Stimulated activated CD8-positive, alpha-beta memory T cell treated with anti-CD3 and anti-CD28 coated beads, Interleukin-7, amount 100 ng/mL, for 4 hours (primary cell): Measurements from ENCODE around the gene FOXB1.

ENCODE experiments used
- DNase-seq, 2 donors: peaks; one replicate each; pipeline ENCODE4 v3.0.0-alpha.2; 2020; ENCODE audit warnings: low read depth in 2 of 2

The FOXB1 gene

DNA sequence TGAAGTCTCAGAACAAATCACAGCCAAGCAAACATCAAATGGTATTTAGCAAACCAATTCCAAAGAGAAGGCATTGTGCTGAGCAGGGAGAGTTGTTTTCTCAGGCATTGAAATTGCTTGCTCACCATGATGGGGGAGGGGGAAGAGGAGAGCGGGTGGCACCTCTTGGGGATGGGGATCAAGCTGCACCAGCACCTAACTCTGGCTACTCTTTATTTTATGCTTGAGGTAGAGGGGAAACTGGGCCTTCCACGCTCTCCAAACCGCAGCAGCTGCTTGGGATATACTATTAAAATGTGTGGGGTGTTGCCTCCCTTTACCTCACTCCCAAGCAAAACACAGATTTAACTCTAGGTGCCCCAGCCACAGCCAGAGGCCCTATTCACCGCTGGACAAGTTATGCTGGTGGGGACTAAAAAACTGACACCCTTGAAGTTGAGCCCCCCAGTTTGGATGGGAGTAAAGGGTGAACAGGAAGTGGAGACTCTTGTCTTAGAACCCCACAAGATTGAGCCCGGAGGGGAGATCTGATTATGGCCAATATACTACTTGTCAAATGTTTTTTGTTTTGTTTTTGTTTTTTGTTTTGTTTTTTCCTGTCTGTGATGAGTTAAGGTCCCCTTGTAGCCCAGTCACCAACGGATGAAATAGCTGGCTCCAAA is 5.0 kb upstream of the FOXB1 start:
- no peak for DNase-seq

DNA sequence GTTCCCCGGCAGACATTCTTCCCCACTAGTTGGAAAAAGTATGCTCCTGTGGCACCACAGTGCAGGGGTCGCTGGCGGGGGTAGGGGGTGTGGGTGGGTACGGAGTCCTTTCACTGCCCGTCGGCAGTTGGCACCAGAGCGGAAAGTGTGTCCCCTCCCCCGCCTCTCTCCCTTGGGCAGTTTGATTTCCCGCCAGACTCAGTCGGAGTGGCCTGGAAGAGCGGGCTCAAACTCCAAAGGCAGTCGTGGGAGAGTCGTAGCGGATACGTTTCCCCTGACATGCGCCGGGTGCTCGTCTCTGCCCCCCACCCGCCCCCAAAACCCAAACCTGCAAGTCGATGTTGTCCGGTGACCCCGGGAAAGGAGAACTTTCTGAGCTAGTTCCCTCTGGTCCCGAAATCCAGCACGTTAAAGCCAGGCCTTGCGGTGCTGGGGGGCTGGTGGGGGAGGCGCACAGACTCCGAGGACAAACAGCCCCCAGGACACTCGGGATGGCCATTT is 4.4 kb upstream of the FOXB1 start:
- DNase-seq, result no peak

DNA sequence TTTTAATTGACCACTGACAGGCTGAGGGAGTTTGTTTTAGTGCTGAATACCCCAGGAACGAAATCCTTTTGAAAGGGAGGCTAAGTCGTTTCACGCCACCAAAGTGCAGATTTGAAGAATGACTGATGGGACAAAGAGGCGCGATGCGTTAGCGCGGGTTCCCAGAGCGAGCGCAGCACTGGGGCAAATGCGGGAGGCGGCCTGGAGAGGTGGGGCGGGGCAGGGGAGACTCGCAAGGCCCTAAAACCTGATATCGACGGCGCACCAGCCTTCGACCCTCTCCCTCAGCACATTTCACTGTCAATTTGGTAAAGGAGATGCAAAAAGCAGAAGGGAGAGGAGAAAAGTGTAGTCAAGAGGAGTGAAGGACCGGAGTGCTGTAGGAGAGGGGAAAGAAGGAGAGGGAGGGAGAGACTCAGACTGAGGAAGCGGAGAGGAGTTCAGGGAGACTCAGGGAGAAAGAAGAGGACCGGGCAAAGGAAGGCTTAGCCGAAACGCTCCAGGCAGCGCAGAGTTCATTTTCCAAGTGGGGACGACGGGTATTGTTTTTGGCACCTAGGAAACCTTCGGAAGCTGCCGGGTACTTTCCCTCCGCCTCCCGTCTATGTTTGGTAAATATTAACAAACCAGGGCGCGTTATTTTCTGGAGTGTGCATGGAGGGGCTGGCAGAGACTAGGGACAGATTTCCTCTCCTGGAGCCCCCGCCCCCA is 3.8 kb upstream of the FOXB1 start:
- DNase-seq, result no peak

DNA sequence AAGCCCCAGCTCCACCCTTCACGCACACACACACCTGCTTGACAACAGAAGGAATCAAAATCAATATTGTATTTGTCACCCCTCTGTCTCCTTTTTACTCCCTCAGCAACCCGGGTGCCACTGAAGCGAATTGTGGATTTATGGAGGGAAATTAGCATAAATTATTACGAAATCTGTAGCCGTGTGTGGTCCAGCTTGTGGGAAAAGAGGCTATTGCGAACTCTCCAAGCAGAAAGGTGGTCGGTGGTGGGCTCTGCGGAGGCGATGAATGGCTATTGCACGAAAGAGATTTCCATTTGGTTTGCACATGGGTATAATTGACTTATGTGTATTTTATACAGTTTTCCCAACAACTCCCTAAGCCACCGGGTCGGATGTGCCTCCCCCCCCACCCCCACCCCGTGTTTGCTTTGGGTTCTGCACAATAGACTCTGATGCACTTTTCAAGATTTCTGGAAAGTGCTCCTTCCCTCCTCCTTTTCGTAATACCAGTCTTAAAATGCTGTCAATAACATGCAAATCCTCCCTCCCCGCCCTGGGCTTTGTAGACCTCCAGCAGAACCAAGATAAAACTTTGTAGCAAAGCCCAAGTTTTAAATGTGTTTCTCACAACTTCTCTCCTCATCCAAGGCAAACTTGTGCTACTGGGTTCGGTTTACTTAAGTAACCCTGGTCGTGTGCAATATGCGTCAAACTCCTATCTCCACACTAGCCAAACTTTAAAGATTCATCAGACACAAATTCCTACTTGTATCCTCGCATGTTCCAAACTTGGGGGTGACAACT is 3.1 kb upstream of the FOXB1 start:
- no peak for DNase-seq

DNA sequence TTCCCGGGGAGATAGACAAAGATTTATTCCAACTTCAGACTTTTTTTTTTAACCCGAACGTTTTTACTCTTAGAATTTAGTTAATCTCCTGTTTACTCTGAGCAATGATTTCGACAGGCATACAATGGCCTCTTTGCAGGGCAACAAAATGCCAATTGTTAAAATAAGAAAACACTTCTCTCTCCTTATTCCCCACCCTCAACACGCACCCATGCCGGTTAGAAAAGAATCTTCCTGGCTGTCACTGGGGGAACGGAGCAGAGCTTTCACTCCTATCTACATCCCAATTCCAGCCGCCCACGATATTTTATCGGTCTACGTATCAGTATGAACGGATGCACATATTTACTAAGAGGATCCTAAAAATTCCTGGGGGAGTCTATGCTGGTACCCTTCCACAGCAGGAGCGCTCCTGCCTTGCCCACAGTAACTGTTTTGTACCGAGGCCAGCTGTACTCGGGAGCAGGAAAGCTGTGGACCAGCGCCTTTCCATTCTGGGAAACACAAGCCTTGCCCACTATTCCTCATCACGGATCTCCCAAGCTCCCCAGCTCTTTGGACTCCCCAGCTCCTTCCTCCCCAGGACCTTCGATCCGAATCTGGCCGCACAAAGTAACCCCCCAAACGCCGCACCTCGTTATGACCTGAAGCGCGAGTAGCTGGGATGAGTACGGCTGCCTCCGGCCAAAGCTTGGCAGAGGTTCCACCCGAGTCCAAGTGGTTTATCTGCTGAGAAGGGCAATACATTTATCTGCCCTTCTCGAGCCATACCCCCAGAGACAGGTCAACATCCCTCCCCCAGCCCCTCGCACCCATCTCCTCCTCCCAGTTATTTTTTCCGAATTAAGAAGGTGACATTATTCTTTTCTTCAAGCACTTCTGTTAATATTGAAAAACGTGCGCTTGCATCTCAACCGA is 2.2 kb upstream of the FOXB1 start:
- DNase-seq, result no peak

DNA sequence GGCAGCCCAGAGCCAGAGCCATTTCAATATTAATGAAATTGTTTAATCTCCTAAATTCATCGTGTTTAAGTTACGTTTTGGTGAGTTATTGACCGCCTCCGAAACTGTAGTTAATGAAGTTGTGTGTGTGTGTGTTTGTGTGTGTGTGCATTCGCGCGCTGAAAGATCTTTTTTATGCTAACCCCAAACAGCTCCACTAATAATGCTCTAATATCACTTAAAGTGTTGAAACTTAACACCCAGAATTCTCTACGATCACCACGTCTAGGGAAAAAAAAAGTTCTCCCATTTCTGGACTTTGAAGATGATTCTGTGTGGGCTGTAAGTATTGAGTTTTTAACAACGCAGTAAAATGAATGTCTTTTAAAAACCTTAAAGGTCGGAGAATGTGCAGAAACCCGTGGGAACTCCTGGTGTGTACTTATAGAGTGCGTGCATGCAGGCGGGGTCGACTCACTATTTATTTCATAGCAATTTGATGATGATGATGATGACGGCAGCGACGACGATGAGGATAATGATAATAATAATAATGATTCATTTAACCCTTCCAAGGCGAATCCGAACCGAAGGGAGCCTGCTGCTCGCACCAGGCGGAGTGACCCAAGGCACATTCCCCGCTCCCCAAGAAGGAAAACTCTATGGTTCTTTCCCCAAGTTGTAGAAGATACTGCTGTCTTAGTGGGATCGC is 1.4 kb upstream of the FOXB1 start:
- DNase-seq, result no peak

DNA sequence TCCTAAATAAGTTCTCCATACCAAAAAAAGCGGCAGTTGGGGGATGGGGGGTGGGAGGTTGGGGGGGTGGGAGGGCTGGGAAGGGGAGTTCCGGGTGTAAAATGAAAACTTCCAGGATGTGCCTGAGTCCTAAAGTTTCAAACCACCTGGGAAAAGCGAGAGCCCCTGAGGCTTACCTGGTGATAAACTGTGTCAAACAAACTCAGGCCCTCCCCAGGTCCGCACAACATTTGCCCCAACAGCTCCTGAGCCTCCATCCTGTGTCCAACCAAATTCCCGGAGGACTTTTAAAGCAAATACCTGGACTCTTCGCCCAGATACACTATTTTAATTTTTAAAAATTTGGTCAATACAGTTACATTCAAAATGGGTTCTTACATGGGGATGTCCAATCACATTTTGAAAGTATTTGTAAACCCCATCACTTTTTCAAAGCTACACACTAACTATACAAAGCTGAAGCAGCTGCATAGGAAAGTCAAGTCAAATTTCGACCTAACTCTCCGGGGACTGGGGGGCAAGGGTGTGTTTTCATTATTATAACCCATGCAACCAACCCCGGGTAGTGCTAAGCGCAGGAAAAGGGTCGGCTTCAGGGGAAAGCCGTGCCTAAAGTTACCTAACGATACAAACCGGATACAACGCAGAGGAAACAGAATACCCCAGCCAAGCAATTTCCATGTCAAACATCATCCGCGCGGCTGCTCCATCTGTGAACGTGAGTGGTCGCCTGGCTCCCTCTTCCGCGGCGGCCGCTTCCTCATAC is 685 bp upstream of the FOXB1 start:
- no peak for DNase-seq

DNA sequence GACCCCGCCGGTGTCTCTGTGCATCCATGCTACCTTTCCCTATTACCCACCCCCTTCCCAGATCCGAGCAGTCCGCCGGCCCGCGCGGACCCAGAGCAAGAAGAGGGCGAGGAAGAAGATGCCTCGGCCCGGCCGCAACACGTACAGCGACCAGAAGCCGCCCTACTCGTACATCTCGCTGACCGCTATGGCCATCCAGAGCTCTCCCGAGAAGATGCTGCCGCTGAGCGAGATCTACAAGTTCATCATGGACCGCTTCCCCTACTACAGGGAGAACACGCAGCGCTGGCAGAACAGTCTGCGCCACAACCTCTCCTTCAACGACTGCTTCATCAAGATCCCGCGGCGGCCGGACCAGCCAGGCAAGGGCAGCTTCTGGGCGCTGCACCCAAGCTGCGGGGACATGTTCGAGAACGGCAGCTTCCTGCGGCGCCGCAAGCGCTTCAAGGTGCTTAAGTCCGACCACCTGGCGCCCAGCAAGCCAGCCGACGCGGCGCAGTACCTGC is 788 bp downstream of the FOXB1 start:
- DNase-seq, result no peak

DNA sequence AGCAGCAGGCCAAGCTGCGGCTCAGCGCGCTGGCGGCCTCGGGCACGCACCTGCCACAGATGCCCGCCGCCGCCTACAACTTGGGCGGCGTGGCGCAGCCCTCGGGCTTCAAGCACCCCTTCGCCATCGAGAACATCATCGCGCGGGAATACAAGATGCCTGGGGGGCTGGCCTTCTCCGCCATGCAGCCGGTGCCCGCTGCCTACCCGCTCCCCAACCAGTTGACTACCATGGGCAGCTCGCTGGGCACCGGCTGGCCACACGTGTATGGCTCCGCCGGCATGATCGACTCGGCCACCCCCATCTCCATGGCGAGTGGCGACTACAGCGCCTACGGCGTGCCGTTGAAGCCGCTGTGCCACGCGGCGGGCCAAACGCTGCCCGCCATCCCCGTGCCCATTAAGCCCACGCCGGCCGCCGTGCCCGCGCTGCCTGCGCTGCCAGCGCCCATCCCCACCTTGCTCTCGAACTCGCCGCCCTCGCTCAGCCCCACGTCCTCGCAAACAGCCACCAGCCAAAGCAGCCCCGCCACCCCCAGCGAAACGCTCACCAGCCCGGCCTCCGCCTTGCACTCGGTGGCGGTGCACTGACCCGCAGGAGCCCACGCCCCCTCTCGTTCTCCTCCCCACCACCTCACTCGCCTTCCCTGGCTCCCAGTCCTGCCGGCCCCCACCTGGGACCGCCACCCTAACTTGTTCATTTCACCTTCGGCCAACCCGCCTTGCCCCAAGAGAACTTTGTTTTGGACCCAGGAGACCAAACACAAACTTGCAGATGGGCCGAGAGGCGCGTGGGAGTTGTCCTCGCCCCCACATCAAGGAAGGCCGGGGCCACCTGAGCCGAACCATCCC is 1.5 kb downstream of the FOXB1 start:
- no peak for DNase-seq

DNA sequence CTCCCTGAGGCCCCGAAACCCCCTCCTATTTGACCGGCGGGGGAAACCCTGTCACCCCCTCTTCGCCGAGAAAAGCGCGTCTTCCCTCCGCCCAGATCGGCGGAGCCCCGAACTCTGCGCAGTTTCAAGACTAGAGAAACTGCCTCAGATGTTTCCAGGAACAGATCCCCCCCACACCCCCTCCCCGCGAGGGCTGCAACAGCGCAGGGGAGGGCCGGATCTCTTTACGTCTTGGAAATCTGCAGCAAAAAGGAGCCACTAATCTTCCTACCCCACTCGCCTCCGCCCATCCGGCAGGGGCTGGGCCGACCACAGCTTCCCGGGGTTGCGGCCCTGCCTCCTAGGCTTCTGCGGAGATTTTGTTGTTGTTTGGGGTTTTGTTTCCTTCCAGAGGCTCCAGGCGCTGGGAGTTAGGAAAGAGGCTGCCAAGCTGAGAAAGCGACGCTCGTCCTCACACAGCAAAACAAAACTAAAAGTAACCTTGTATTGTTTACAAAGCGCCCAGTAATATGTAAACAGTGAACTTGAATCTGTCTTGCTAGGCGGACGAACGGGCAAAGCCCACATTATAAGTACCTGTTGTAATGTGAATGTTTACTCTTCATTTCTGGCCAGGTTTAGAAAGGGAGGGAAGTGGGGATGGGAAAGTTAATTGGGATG is 2.2 kb downstream of the FOXB1 start:
- DNase-seq, result peak; percentile 58 to 61

DNA sequence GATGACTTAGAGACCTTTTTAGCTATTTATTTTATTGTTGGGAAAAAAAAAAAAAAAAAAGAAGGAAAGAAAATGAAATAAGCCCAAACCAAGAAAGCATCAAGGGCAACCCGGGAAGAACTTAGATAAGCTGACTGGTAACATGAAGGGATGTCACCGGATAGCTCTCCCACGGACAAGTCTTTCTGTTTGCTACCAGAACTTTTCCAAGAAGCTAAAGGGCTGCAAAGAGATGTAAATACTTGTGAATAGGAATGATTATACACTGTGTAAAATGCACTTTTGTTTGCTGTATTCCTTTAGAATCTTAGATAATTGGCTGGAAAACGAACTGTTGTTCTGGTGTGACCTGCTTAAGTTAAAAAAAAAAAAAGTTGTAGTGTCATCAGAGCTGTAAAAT is 2.8 kb downstream of the FOXB1 start:
- DNase-seq, result no peak

DNA sequence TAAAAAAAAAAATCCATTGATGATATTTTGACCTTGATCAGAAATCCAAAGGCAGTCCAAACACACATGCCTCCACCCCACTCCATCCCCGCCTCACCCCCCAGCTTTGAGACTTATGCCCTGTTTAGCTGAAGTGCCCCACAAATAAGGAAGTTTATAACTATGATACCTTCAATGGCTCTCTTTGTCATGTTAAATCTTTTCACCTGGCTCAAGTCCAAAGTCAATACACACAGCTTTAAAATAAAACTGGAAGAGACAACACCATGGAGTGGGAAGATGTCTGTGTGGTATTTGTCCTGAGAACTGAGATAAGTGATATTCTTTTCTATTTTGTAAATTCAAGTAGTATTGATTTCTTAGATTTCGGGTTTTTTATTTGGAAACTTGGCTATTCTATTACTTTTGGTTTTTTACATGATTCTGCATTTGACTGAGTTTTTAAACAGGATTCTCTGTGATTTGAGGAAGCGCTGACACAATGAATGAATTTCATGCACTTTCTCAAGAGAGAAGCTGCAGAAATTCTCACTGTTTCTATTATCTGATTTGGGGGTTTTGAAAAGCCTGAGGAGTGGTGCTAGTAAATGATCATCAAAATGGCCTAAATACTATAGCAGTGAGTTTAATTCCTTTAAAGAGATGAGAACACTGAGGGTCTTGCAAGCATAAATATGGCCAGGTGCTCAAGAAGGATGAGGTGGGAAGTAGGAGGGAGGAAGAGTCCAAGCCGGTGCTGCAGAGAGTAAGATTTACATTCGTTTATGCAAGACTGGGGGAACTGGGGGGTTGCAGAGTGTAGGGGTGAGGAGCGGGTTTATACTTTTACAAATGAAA is 5.2 kb downstream of the FOXB1 start:
- no peak for DNase-seq

DNA sequence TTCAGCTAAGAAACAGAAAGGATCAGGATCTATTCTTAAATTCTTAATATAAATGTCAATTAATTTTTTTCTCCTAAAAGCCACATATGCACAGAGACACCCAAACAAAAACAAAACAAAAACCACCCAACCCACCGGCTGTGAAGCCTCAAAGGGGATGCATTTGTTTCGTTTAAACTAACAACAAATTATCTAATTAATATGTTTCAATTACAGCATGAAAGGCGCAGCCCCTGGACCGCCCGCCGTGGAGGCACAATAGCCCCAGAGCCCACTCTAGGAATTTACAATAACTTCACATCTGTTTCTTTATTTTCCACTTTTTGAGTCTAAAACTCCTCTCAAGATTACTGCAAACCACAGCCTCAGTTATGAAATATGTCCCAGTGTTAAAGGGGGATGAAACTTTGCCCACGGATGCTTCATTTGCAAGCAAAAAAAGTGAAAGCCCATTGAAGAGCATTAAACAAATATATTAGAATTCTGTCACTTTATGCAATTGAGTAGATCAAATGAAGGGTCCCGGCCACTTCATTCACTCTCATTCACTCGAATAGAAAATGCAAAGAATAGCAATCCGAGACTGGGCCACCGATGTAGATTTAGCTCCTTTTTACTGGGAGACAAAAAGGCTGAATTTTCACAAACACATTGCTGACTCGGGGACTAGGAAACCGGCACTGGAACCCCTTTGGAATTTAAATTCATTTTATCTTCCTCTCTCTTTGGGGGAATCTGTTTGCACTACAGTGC is 6.0 kb downstream of the FOXB1 start:
- DNase-seq, result no peak

DNA sequence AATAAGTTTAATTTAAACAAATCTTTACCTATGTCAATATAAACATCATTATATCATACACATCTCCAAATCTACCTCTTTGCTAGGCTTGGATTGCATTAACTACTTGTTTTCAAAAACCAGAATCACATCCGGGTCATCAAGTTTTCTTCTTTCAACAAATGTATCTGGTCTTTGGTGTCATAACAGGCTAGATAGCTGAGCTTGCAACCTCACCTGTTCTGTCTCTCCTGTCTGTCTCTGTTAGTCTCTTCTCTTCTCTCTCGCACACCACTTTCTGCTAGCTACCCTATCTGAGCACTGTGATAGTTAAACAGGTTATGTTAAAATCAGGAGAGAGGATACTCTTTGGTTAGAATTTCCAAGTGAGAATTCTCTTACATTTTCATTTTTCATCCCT is 6.7 kb downstream of the FOXB1 start:
- no peak for DNase-seq

DNA sequence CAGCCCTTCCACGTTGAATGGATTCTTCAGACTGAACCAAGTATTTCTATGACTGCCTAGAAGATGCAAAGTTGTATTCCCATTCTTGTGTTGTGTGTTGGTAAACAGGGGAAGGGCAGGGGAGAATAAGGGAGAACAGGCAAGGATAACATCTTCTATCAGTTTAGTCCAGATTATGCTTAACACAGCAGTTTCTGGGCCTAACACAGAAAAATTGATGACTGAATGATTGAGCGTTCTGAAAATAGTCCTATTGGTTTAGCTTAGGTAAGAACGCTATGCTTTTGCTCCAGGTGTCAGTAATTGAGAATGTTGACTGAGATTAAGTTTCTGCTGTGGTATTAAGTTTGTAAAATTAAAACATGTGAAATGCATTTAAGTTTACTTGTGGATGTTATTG is 8.6 kb downstream of the FOXB1 start:
- DNase-seq, result no peak

DNA sequence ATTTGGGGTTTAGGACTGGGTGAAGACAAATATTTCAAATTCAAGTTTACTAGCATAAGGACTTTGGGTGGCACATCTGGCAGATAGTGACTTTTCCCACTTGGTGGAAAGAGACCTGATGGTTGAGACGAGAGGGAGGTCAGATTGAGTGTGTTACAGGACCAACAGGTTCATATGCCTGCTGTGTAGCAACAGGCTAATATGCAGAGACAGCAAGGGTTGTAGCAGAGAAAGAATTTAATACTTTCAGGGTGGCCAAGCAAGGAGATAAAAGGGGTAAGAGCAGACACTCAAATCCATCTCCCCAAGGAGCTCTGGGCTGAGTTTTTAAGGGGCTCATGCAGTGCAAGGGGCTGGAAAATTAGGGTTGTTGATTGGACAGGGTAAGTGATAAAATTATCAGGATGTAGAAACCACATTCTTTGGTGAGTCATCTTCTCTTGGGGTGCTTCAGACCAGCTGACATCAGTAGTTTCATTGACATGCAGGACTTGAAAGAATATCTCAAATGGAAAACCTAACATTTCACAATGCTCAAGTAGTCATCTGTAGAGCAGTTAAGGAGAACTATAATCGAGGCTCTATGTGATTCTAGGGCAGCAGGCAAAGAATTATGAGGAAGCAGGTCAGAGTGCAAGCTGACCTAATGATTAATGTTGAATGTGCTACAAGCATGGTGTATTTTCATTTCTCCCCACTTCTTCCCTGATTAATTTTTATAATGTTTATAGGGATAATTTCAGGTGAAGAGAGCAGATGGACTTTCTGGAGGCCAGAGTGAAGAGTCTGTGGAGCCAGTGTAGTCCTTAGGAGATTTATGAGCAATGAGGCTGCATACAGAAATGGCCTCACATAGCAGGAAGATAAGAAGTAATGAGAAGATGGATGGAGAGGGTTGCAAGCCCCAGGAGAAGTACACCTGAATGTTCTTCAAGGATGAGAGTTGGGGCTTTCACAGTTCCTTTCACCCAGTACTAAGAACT is 13.7 kb downstream of the FOXB1 start:
- no peak for DNase-seq
